Bronchial smooth muscle cell (primary cell): ENCODE measurements around the gene RBMX. TPM values are rescaled to one million over a fixed set of nuclear protein-coding genes. Genes with fewer than 3 reads are reported as not detected.

ENCODE experiments used
- total RNA-seq: library from RNA; depleted of rRNA; stranded (reverse); fragments of >200 nt; gene quantifications from 2 replicates; pipeline ENCODE4 v1.2.1, GENCODE V29; 2014

RBMX gene
- 121 and 124 TPM in 2 replicates for total RNA-seq

DNA sequence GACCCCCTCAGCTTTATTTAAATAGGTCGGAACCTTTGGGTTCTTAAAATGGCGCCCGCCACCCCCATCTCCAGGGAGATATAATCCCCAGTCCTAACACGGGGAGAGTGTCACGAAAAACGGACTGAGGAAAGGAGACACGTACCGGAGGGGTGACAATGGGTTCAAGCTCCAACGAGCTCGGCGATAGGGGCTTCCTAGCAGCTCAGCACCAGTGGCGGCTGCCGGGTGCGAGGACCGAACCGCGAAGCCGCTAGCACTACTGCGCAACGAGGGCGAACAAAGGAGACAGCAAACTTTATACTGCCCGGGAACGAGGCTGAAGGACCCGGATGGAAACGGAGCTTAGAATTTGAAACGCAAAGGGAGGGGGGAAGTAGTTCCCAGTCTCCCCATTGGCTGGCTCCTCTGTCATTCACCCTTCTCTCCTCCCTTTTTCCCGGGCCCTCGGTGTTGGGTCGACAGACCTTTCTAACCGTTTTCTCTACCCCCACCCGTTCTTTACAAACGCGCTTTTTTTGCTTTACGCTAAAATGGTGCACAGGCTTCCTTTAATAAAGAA lies at the start of gene RBMX:
Gene RBMX, minus strand, starts transcription at position 274 of the 562 bp plus-strand sequence. CDS start 1,298 bp downstream, outside the sequence.

Other genes starting within 250 kb of the RBMX start
- not detected in 2 replicates for gene CD40LG, start 232.6 kb downstream of the RBMX start, total RNA-seq
- gene ARHGEF6, start 99.8 kb downstream of the RBMX start, total RNA-seq = 7.6 and 11.3 TPM in 2 replicates
- gene GPR101, start 153.3 kb upstream of the RBMX start, total RNA-seq = not detected in 2 replicates